Loucy (cell line): ENCODE data around the gene PATL2.
"Not testable (repeated sequence)": the region's sequence is repeated elsewhere in the genome, so short reads cannot be mapped to it uniquely, and the experiment has no call there.

Source experiments
- H2AFZ ChIP-seq: fragments of 200-600 bp; sonication (generic); 2 replicates; pipeline ENCODE4 v1.6.0; 2016; ENCODE audit warnings: antibody characterized with exemption, mild to moderate bottlenecking, low read length, moderate library complexity
- H3F3A ChIP-seq: fragments of 200-600 bp; 2 replicates; pipeline ENCODE4 v1.6.0; 2016; ENCODE audit warnings: antibody characterized with exemption, low read depth, mild to moderate bottlenecking
- H3K27me3 ChIP-seq: fragments of 200-600 bp; sonication (generic); 2 replicates; pipeline ENCODE4 v1.6.1; 2014; ENCODE audit warnings: low read length, mild to moderate bottlenecking; ENCODE audit not compliant: insufficient read depth, poor library complexity, severe bottlenecking
- H3K36me3 ChIP-seq: fragments of 200-600 bp; sonication (generic); 2 replicates; pipeline ENCODE4 v1.6.1; 2016; ENCODE audit warnings: low read length; ENCODE audit not compliant: insufficient read depth
- H3K4me1 ChIP-seq: fragments of 200-600 bp; sonication (generic); 2 replicates; pipeline ENCODE4 v1.5.1; 2014; ENCODE audit warnings: low read length, mild to moderate bottlenecking; ENCODE audit not compliant: insufficient read depth, poor library complexity, severe bottlenecking
- H3K4me2 ChIP-seq: fragments of 200-600 bp; sonication (generic); 2 replicates; pipeline ENCODE4 v1.6.0; 2014; ENCODE audit warnings: antibody characterized with exemption, low read length, low read depth, mild to moderate bottlenecking; ENCODE audit not compliant: poor library complexity, severe bottlenecking
- H3K4me3 ChIP-seq: fragments of 200-600 bp; sonication (generic); 2 replicates; pipeline ENCODE4 v1.5.1; 2014; ENCODE audit warnings: low read length, mild to moderate bottlenecking, mixed read lengths; ENCODE audit not compliant: poor library complexity, severe bottlenecking
- H3K79me2 ChIP-seq: fragments of 200-600 bp; sonication (generic); 2 replicates; pipeline ENCODE4 v1.6.1; 2014; ENCODE audit warnings: low read length; ENCODE audit not compliant: insufficient read depth
- H3K9ac ChIP-seq: fragments of 200-600 bp; sonication (generic); 2 replicates; pipeline ENCODE4 v1.6.0; 2014; ENCODE audit warnings: mild to moderate bottlenecking, low read depth, low read length, moderate library complexity; ENCODE audit not compliant: poor library complexity, severe bottlenecking
- H3K9me2 ChIP-seq: fragments of 200-600 bp; sonication (generic); replicated peaks from 2 replicates; pipeline ENCODE4 v1.6.1; 2016; ENCODE audit warnings: low read depth, low read length, mixed read lengths
- H3K9me3 ChIP-seq: fragments of 200-600 bp; sonication (generic); 2 replicates; pipeline ENCODE4 v1.6.1; 2014; ENCODE audit warnings: mild to moderate bottlenecking, antibody characterized with exemption, low read length, low read depth; ENCODE audit not compliant: insufficient read depth
- H4K20me1 ChIP-seq: fragments of 200-600 bp; sonication (generic); 2 replicates; pipeline ENCODE4 v1.6.0; 2014; ENCODE audit warnings: antibody characterized with exemption, low read length, mild to moderate bottlenecking; ENCODE audit not compliant: insufficient read depth, poor library complexity, severe bottlenecking
- CTCF ChIP-seq: fragments of 200-600 bp; sonication (generic); conservative IDR thresholded peaks from 2 replicates; pipeline ENCODE4 v1.5.1; 2014; ENCODE audit warnings: mild to moderate bottlenecking, antibody characterized with exemption, low read length
- EZH2phosphoT487 ChIP-seq: fragments of 200-600 bp; IDR thresholded peaks from 2 replicates; pipeline ENCODE4 v1.6.1; 2018; ENCODE audit warnings: antibody characterized with exemption, mild to moderate bottlenecking, moderate library complexity, borderline replicate concordance

The PATL2 gene

GRCh38 chr15:44682809-44683682 is 28.1 kb downstream of the PATL2 start:
- Histone ChIP-seq H2AFZ (peak overlapping the region; percentile 70), H3K4me2 (peak overlapping the region; percentile 68), H3K4me1 (peaks cover 20% of the 10 kb centered on the region), H3K4me3 (peak overlapping the region; percentile 46), H3K9ac (peak overlapping the region; percentile 65)
- not testable (repeated sequence) for H3K9me3 ChIP-seq, H3K79me2 ChIP-seq, H3K9me2 ChIP-seq, H3F3A ChIP-seq, H4K20me1 ChIP-seq, H3K36me3 ChIP-seq, H3K27me3 ChIP-seq

- no peaks in the 10 kb centered on the region for H3K9me2 ChIP-seq
- no peak overlapping the region for H3K4me3 ChIP-seq
- no peak overlapping the region for H3K9ac ChIP-seq
- H3K9me3 ChIP-seq: no peaks in the 10 kb centered on the region
- no peak overlapping the region for H3K4me2 ChIP-seq
- H3K79me2 ChIP-seq: no peaks in the 10 kb centered on the region
- no peaks in the 10 kb centered on the region for H3K27me3 ChIP-seq
- no peaks in the 10 kb centered on the region for H3K36me3 ChIP-seq
- peaks cover 27% of the 10 kb centered on the region for H3K4me1 ChIP-seq
- H2AFZ ChIP-seq: no peak overlapping the region
- H3F3A ChIP-seq: 0 out of 2 replicates have a peak, but pooled peaks cover 3% of the 10 kb centered on the region
- no peaks in the 10 kb centered on the region for H4K20me1 ChIP-seq
- TF ChIP-seq CTCF (no peak), EZH2phosphoT487 (no peak)
Observed at GRCh38 chr15:44682211-44682610, 28.9 kb downstream of the PATL2 start.

GRCh38 chr15:44676676-44677075 is 34.4 kb downstream of the PATL2 start:
- 0 out of 2 replicates have a peak, but pooled peaks cover 3% of the 10 kb centered on the region for H3F3A ChIP-seq
- no peak overlapping the region for H2AFZ ChIP-seq
- peaks cover 34% of the 10 kb centered on the region for H3K4me1 ChIP-seq
- no peaks in the 10 kb centered on the region for H4K20me1 ChIP-seq
- TF ChIP-seq EZH2phosphoT487 (no peak), CTCF (no peak)
- H3K9ac ChIP-seq: no peak overlapping the region
- no peaks in the 10 kb centered on the region for H3K36me3 ChIP-seq
- no peaks in the 10 kb centered on the region for H3K79me2 ChIP-seq
- no peaks in the 10 kb centered on the region for H3K9me3 ChIP-seq
- H3K27me3 ChIP-seq: no peaks in the 10 kb centered on the region
- H3K4me3 ChIP-seq: no peak overlapping the region
- H3K4me2 ChIP-seq: peak overlapping the region; percentile 62
- no peaks in the 10 kb centered on the region for H3K9me2 ChIP-seq
